HG02623 (cell line): ENCODE measurements around the gene IRF4.

Source experiments
- ATAC-seq: cut with Tn5 transposase; IDR thresholded peaks from one replicate; pipeline ENCODE4 v1.9.1; 2021; ENCODE audit warnings: moderate library complexity; ENCODE audit not compliant: unreplicated experiment

The IRF4 gene

DNA sequence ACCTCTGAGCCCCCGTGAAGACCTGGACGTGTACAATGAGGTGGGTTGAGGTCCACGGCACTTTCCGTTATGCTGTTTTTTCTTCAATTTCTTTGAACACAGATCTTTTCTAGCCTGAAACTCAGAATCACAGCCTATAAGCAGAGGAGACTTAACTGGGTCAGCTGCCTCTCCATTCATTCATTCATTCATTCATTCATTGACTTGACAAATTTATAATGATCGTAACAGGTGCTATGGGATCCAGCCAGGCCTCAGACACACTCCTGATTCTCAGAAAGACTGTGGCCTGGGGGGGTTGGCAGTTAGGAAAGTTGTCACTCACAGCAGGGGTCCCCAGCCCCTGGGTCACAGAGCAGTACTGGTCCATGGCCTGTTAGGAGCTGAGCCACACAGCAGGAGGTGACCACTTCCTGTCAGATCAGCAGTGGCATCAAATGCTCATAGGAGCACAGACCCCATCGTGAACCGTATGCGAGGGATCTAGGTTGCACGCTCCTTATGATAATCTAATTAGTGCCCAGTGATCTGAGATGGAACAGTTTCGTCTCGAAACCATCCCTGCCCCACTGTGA is 38.6 kb upstream of the IRF4 start:
- ATAC-seq, result no peak

DNA sequence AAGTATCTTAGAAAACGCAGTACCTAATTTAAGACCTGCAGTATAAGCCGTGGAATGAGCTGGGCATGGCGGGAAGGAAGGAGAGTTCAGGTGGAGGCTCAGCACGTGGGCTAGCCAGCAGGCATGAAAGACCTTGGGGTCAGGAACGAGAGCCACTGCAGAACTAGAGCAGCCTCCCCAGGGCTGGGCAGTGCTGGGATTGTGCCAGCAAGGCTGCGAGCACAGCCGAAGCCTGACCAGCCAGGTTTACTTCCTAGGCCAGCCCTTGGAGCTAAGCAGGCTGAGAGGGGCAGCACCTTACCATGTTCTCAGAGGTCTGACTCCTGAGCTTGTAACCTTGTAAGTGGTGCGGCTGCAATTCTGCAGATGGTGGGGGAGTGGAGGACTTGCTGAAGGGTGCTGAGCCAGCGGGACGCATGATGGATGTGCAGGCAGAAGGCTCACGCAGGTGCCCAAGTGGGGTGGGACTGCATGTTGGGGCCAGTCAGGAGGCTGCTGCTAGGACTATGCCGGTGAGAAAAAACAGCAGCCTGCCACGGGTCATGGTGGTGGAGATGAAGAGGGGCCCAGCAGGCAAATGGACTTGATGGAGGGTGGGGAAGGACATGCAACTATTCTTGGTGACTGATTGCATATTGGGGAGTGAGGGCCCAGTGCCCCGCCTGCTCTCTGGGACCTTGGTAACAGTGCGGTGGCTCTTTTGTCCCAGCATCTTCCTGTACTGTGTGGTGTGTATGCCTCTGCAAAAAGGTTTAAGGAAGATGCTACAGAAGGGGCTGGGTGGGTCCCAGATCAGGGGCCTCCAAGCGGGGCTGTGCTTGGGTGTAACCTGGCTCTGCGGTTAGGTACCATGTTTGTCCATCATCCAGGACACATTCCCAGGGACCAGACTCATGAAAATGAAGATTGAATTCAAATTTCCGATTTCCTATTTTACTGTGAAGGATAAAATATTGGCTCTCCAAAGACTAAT is 37.6 kb upstream of the IRF4 start:
- no peak for ATAC-seq

DNA sequence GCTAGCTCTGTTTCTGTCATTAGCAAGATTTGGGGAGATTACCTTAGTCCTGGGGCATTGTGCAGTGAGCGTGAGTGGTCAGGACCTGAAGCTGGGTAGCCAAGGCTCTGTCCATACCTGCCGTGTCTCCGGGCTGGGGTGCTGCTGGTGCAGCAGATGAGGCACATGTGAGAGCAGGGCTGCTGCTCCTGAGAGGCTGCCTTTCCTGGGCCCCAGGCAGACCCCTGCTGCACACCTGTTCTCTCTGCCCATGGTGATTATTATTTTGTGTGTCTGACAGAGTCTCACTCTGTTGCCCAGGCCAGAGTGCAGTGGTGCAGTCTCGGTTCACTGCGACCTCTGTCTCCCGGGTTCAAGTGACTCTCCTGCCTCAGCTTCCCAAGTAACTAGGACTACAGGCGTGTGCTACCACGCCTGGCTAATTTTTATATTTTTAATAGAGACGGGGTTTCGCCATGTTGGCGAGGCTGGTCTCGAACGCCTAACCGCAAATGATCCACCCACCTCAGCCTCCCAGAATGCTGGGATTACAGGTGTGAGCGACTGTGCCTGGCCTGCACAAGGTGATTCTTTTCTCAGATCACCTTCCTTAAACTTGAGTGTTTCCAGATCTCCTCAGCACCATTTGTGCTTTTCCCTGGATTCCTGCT is 36.8 kb upstream of the IRF4 start:
- no peak for ATAC-seq

DNA sequence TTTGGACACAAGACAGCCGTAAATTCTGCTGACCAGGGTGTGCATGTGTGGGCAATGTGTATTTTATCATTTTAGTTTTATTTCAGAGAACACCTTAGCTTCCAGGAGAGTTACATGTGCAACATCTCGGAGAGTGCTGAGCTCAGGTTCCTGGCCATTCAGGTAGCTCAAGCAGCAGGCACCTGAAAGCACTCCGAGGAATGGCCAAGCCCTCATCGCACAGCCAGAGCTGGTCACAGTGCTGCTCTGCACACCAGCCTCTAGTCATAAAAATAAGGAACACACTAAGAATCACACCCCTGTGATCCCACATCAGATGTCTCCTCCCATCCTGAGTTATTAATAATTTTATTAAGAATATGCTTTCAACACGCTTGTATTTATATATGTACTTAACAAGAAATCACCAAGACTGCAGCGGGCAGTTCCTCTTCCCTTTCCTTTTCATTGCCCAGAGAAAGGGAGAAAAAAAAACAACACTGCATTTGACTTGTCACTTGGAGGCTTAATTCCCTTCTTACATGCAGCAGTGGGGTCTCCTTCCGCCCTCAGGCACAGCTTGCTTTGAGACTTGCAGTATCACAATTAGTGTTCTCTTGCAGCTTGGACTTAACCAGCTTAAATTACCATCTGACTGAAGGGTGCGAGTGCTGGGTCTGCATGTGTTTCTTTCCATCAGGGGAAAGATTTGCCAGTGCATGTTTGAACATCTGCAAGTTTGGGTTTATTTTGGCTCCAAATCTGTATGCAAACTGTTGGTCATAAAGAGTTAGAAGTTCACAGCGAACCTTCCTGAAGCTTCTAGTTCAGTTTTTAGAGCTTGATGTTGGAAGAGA is 36.0 kb upstream of the IRF4 start:
- no peak for ATAC-seq

DNA sequence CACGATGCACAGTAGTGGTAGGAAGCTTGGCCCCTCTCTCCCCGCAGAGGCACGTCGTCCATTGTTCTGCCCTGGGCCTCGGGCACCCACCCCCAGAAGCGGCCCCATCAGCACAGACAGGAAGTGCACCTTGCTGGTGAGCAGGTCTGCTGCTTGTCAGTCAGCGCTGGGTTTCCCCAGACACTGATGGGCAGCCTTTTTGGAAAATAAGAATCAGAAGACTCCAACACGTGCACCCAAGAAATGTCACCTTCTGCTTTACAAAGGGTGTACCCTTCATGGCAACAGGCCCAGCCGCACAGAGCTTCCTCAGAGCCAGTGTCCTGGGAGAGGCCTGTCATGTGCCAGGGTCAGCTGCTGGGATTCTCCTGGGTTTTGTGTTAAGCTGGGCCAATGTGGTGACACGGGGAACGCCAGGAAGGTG is 34.7 kb upstream of the IRF4 start:
- peak; percentile 44 for ATAC-seq

DNA sequence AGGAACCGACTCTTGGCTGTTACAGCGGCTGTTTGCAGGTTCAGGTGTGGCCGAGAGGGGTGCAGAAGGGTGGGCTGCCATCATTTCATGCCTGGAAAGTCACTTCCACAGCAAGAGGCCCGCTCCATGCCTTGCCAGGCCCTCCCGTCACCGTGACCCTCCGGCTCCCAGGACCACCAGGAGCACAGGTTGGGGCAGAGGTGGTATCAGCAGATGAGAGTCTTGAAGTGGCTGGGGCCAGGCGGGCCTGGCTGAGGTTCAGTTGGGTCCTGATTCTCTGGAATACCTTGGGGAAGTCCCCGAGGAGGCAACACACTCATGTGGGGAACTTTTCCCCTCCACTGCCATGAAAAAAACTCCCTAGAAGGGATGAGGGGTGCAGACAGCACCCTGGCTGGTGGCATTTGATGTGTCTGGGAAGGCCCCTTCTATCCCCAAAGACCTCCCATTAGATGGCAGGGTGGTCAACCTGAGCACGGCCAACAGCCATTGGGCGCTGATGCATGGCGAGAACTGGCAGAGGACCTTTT is 34.2 kb upstream of the IRF4 start:
- ATAC-seq, result no peak

DNA sequence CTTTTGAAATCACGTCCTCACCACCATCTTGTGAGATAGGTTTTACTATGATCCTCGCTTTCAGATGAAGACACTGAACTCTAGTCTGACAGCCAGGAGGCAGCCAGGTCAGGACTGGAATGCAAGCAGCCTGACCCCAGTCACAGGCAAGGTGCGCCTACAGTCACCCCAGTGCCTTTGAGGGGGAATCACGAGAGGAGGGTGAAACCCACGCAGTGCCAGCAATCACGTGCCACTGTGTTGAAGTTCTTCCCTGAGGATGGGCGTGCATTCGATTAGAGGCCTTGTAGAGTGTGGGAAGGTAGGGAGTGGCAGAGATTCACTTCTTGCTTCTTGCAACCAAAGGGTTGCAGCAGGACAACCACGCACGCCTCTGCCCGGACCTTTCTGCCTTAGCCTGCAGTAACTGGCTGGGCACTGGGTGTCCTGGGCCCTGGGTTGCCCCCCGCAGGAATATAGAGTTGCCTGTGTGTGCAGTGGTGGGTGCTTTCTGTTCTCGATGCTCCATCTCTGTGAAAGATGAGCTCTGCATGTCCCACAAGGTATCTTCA is 33.7 kb upstream of the IRF4 start:
- ATAC-seq, result no peak

DNA sequence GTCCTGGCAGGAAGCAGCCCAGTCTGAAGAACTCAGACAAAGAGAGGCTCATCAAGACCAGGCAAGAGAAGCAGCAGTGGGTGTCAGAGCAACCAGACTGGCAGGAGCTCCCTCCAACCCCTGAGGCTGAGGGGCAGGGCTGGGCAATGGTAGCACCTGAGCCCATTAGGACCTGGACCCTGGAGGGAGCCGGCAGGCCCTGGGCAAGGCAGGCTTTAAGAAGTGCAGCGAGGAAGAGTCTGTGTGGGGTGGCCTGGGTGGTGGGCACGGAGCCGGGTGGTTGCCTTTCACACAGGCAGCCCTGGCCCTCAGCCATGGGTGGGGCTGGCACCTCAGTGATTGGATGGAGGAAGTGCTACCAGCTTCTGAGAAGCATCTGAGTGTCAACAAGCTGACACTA is 33.1 kb upstream of the IRF4 start:
- no peak for ATAC-seq

DNA sequence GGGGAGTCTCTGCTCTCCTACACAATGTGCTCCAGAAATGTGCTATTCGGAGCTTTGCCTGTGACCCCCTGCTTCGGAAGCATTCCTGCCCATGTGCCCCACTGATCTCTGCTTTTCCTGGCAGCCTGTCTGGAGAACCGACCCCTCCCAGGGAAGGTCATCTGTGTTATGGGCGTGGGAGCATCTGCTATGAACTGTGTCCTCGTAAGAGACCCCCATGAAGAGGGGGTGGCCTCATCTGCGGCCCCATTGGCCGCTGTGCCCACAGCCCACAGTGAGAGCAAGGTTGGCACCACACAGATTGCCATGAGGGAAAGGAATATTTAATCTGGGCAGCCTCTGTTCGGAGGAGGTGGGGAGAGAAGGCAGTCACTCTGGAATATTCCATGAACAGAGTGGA is 32.7 kb upstream of the IRF4 start:
- no peak for ATAC-seq

DNA sequence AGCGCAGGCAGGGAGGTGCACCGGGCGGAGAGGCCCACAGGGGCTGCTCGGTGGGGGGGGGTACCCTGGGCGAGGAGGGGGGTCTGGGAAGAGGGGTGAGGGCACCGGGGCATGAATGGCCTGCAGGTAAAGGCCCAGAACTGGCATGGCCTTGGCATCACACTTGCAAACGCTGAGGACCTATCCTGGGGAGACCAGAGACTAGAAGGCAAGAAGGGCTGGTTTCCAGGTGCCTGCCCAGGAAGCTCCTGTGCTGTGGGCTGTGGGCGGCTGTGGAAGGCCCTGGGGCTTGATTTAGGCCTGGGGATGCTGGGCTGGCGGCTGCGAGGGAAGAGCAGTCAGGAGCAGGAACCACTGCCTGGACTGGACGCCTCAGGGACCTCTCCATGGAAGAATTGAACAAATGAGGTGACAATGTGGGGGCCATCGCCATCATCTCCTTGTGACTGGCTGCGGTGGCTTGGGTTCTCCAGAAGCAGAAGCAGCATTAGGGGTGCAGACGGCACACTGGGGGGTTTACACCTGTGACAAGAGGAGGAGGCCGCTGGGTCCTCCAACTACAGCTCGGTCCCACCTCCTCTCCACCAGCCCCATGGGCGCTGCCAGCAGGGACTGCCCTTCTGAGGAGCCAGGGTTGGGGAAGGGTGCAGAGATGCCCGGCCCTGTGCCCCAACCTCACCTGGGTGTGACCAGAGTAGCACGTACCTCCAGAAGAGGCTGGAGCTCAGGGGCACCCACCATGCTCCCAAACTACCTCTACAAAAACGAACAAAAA is 32.1 kb upstream of the IRF4 start:
- ATAC-seq, result no peak

DNA sequence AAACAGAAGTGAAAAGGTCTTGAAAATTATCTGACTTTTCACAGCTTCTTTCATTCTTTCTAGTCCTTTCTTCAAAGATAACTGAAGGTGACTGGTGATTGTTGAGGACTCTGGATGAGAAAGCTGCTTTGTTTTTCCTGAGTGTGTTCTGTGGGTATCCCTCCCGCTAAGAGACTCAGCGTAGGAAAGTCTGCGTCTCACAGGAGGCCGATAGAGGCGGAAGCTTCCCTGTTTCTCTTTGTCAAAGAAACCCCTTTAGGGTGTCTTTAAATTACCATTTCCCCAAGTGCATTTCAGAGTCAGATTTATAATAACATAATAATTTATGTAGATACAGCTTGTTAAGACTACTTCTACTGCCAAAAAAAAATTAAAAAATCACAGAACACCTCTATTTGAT is 31.2 kb upstream of the IRF4 start:
- no peak for ATAC-seq

DNA sequence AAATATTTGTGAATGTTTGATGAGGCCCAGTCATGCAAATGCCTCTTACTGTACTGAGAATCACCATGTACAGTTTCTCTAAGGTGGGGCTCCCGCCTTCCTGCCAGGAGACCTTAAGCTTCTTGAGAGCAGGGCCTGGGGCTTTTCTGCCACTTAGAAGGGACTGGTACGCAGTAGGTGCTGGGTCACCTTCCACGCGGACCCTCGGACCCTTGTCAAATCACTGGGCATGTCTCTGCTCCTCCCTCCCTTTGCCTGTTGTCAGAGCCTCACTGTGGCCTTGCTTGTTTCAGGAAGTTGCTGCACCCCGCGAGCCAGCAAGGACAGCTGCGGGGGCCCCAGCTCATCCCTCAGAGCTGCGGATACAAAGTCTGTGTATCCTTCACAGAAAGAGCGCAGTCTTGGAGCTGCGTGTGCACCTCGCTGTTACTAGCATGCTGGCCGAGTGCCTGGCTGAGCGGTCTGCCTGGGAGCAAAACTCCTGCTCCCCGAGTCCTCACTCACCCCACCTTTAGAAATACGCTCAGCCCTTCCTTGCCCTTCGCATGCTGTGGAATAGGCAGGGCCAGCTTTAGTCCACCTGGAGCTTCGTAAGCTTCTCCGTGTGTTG is 30.7 kb upstream of the IRF4 start:
- ATAC-seq, result no peak

DNA sequence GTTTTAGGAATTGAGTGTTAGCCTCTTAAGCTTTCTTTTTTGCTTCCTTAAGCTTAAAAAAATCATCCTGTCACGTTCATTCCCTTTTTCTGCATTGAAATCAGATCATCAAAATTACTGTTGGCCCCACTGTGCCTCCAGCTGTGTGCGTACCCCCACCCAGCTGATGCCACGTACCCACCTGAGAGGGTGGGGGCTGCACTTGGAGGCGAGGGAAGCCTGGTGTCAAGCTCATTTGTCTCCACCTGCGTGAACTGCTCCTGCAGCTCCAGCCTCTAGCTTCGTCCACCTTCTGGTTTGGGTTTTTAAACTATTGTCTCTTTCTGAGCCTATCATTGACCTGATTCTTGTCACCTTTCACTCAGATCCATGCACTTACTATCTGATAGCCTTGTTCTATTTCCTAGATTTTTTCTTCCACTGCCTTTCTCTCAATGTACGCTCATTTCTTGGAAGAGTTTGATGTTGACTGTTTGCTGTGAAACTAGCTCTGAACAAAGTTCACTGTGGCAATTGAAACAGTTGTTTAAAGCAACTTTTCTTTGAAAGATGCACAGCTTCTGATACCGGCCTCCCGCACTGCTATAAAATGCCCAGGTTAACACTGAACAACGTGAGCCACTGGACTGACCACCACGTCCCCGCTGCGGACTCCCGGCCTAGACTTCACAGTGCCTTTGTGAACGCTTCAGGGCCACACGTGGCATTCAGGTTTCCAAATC is 30.0 kb upstream of the IRF4 start:
- no peak for ATAC-seq

DNA sequence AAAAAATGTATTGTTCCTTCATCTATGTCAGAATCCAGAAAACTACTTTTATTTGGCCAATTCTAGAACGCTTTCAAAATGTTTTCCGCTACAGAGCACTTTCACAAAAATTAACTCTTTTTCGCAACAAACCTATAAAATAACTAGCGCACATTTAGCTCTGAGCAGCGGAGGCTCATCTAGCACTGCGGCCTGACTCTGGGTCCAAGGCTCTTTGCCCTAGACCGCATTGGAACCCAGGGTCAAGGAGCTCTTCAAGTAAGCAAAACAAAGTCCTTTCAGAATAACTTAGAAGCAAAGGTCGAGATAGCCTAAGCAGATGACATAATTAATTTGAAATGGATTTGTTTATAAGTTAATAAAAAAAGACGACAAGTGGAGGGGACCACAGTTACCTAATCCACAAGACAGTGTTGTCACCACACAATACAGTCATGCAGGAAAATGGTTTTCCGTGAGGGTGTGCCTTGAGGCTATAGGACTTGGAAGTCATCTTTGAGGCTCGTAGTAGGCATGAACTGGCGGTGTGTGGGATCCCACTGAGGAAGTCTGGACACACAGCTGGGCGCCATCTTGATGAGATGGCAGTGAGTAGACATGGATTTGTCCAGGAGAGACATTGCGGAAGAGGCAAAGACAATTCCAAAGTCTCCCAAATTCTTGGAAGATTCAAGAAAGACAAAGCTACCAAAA is 29.2 kb upstream of the IRF4 start:
- no peak for ATAC-seq

DNA sequence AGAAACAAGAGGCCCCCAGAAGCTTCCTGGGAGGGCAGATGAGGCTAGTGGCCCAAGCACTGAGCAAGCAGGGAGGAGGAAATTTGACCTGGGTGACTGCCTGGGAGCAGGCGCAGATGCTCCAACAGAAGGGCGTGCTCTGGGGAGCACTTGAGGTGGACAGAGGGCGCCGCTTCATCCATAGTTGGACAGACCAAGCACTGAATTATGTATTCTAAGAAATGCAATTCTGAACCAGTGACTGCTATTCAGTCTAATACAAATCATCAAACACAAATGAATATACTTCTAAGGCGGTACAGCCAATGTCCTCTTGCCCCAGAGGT is 28.7 kb upstream of the IRF4 start:
- ATAC-seq, result no peak

DNA sequence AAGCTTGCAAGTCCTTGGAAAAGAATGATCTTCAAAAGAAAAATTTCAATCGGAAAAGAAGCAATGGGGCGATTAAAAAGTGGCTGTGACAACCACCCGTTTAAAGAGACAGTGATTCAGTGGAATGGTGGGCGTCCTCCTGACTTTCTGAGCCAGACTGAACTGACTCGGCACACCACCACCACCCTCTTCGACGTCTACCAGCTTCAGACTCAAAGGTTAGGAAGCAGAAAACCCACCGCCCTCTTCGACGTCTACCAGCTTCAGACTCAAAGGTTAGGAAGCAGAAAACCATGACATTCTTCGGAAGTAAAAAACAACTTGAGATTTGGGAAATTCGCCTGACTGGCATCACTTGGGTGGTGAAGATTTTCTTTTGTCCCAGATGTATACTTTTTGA is 28.3 kb upstream of the IRF4 start:
- no peak for ATAC-seq

DNA sequence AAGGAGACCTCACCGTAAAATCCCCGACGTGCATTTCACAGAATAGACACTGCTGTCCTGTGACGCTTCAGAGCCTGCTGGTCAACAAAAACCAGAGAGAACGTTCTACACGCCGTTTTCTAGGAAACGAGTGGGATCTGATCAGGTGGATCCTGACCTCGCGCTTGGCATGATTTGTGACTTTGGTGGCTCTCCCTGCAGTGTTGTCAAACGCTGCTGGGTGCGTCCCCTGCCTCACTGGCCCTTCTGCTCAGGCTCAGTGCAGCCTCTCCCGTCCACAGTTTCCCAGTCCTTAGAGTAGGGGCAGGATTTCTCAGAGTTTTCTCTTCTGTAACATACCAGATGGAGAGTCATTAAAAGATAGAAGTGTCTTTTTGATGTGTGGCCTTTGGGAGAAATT is 27.6 kb upstream of the IRF4 start:
- ATAC-seq, result no peak
